GM12892 (cell line): Measurements from ENCODE around the gene TMPRSS5.

Experiments used
- POLR2A ChIP-seq: IDR thresholded peaks from 2 replicates; pipeline ENCODE4 v1.6.1; 2011; ENCODE audit warnings: low read depth, low read length, control low read depth
- POLR2AphosphoS5 ChIP-seq: IDR thresholded peaks from 2 replicates; pipeline ENCODE4 v1.6.1; 2011; ENCODE audit warnings: low read depth, low read length, control low read depth
- TAF1 ChIP-seq: IDR thresholded peaks from 2 replicates; pipeline ENCODE4 v1.6.1; 2011; ENCODE audit warnings: low read depth, mild to moderate bottlenecking, control low read depth, low read length, borderline replicate concordance

DNA sequence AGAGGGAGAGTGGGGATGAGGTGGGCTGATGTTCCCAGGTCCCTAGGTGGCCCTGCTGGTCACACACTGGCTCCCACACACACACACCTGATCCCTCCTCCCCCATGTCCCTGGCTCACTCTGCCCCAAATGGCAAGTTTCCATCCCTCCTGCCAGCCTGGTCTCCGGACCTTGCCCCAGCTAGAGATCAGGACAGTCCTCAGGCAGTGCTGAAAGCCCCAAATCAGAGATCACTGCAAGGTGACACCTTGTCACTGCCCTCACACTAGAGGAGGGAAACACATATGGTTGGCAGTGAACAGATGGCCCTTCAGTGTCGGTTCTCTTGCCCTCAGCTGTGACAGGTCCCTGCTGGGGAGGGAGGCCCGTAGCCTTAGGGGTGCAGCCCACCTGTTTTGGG is 7.6 kb downstream of the TMPRSS5 start:
- TF ChIP-seq POLR2AphosphoS5: no peak
- no peak for TF ChIP-seq POLR2A
- TF ChIP-seq TAF1: no peak
